Measurements from ENCODE around the gene TCF4. TPM values are rescaled to one million over a fixed set of nuclear protein-coding genes. Genes with fewer than 3 reads are reported as not detected.

TCF4 gene
- total and polyA plus RNA-seq, 2 of the 13 experiments (the other 11 are each of a cell fraction or from before 2014, with no cell fraction given), result not detected

GRCh38 chr18:55287935-55288868, 299.8 kb downstream of the TCF4 start:
- Histone ChIP-seq H3K4me2 (ENCODE audit: low read depth, low read length) (no peak overlapping the region), H3K79me2 (ENCODE audit: insufficient read depth, low read length) (no peaks in the 10 kb centered on the region), H3K27ac (ENCODE audit: extremely low read length, insufficient read depth, low read length) (no peak overlapping the region), H4K20me1 (ENCODE audit: insufficient read depth, low read length) (no peaks in the 10 kb centered on the region), H3K9me3 (ENCODE audit: low read length) (no peaks in the 10 kb centered on the region), H3K9ac (ENCODE audit: insufficient read depth, low read depth, low read length) (no peak overlapping the region), H3K27me3 (ENCODE audit: control insufficient read depth in 1 of 2, insufficient read depth in 2 of 2, low read length in 2 of 2) (no peaks in the 10 kb centered on the region; a peak in 1 of 5 replicates), H3K4me1 (ENCODE audit: insufficient read depth, low read length) (no peaks in the 10 kb centered on the region), H3K36me3 (replicated peaks in 1 of 2; ENCODE audit: control insufficient read depth in 1 of 2, insufficient read depth in 2 of 2, low read length in 2 of 2) (no peaks in the 10 kb centered on the region), H3K4me3 (replicated peaks in 1 of 3; ENCODE audit: insufficient read depth in 1 of 3, low read depth in 2 of 3, low read length in 3 of 3) (no peak overlapping the region), H2AFZ (ENCODE audit: low read length) (no peak overlapping the region)
- FAIRE-seq (no peak), ATAC-seq (no peak), DNase-seq (ENCODE audit: low spot score) (no peak)
- TF ChIP-seq CREB1 (IDR thresholded peaks at IDR 0.05), result peak; percentile 95
- TF ChIP-seq CREB1 (CRISPR knock-in tag; IDR thresholded peaks at IDR 0.05), result no peak
- TF ChIP-seq ZNF572 (CRISPR knock-in tag; IDR thresholded peaks at IDR 0.05), result no peak
- TF ChIP-seq ZNF225 (CRISPR knock-in tag; IDR thresholded peaks at IDR 0.05), result no peak
- TF ChIP-seq ZNF891 (CRISPR knock-in tag; IDR thresholded peaks at IDR 0.05), result no peak
- TF ChIP-seq ATF7 (IDR thresholded peaks at IDR 0.05), result peak; percentile 97
- no peak for TF ChIP-seq ATF7 (CRISPR knock-in tag; IDR thresholded peaks at IDR 0.05)
- 14% methylated on average over 10 of the region's 10 CpGs for WGBS (ENCODE audit: low lambda C conversion rate)
- in situ Hi-C loops (cut with HindIII; ENCODE audit: extremely low pct_ligation_motif_present, low pct_unique_long_range_greater_than_20kb) (no loop called here), intact Hi-C loops (cut with micrococcal nuclease; ENCODE audit: unreplicated experiment) (no loop called here)
- no TSS peak for BruUV-seq (replicated peaks)
- ChIA-PET POLR2A (no interaction called here), CTCF (ENCODE audit: low intra/inter-chr PET ratio, low total read pairs) (no interaction called here)

GRCh38 chr18:55287149-55287806, 300.7 kb downstream of the TCF4 start:
- FAIRE-seq, result no peak
- intact Hi-C loops (cut with micrococcal nuclease; ENCODE audit: unreplicated experiment) (no loop called here), in situ Hi-C loops (cut with HindIII; ENCODE audit: extremely low pct_ligation_motif_present, low pct_unique_long_range_greater_than_20kb) (no loop called here)
- H3K9me3 ChIP-seq (ENCODE audit: low read length), result no peaks in the 10 kb centered on the region
- no peak for DNase-seq (ENCODE audit: low spot score)
- no peak overlapping the region for H3K27ac ChIP-seq (ENCODE audit: extremely low read length, insufficient read depth, low read length)
- no peak overlapping the region for H3K9ac ChIP-seq (ENCODE audit: insufficient read depth, low read depth, low read length)
- CTCF ChIA-PET (ENCODE audit: low intra/inter-chr PET ratio, low total read pairs), result no interaction called here
- H3K4me1 ChIP-seq (ENCODE audit: insufficient read depth, low read length), result no peaks in the 10 kb centered on the region
- H4K20me1 ChIP-seq (ENCODE audit: insufficient read depth, low read length), result no peaks in the 10 kb centered on the region
- no peaks in the 10 kb centered on the region; a peak in 1 of 5 replicates for H3K27me3 ChIP-seq (ENCODE audit: control insufficient read depth in 1 of 2, insufficient read depth in 2 of 2, low read length in 2 of 2)
- H3K4me2 ChIP-seq (ENCODE audit: low read depth, low read length), result no peak overlapping the region
- no TSS peak for BruUV-seq (replicated peaks)
- H3K4me3 ChIP-seq (replicated peaks in 1 of 3; ENCODE audit: insufficient read depth in 1 of 3, low read depth in 2 of 3, low read length in 3 of 3), result no peak overlapping the region
- TF ChIP-seq ZNF30 (CRISPR knock-in tag; IDR thresholded peaks at IDR 0.05) (no peak), REST (IDR thresholded peaks at IDR 0.05; ENCODE audit: borderline replicate concordance in 1 of 2, low read depth in 1 of 2, low read length in 2 of 2) (no peak), ZNF792 (CRISPR knock-in tag; IDR thresholded peaks at IDR 0.05) (no peak), ZNF430 (CRISPR knock-in tag; IDR thresholded peaks at IDR 0.05) (no peak), AGO1 (IDR thresholded peaks at IDR 0.05; ENCODE audit: low read depth, low read length, poor library complexity, severe bottlenecking) (no peak), NR0B2 (CRISPR knock-in tag; IDR thresholded peaks at IDR 0.05) (no peak)
- 16% methylated on average over 11 of the region's 11 CpGs for WGBS (ENCODE audit: low lambda C conversion rate)
- no peaks in the 10 kb centered on the region for H3K36me3 ChIP-seq (replicated peaks in 1 of 2; ENCODE audit: control insufficient read depth in 1 of 2, insufficient read depth in 2 of 2, low read length in 2 of 2)
- ATAC-seq, result no peak
- POLR2A ChIA-PET, result no interaction called here
- no peak overlapping the region for H2AFZ ChIP-seq (ENCODE audit: low read length)
- no peaks in the 10 kb centered on the region for H3K79me2 ChIP-seq (ENCODE audit: insufficient read depth, low read length)

All from HepG2 (cell line).